ENCODE data around the gene WDR88. TPM values are rescaled to one million over a fixed set of nuclear protein-coding genes. Genes with fewer than 3 reads are reported as not detected.
"Not testable (repeated sequence)": the region's sequence is repeated elsewhere in the genome, so short reads cannot be mapped to it uniquely, and the experiment has no call there.

The WDR88 gene
- total RNA-seq, 1 experiment from 2014 or later, result not detected

DNA sequence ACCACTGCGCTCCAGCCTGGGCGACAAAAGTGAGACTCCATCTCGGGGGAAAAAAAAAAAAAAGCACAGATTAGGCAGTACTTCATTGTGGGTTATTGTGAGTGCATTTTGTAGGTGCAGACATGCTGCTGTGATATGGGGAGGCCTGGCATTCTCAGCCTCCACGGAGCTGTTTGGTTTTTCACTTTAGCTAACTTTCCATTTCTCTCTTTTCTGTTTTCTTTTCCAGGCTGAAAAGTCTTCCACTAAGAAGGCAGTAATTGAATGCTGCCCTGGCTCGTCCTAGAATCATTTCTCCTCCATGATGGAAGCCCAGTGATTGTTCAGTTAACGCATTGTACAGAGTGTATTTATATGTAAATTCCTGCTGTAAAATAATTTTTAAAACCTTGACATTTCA is 2.0 kb upstream of the WDR88 start:
- DNase-seq (ENCODE audit: low read depth), result no peak

DNA sequence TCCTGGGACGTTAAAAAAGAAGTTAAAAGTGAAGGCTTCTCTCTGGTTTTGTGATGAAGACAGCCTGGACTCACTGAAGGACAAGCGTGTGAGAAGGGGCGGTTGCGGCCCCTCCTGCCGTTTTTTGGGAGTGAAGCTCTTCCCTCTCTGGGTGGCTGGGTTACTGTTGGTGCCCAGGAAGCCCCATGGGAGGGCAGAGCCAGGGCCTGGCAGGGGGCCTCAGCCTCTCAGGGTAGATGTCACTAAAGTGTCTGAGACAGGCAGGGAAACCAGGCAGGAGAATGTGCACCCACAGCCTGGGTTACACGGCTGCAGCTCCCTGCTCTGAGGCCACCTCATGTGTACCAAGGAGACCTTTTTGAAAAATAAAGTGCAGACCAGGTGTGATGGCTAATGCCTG is 1.5 kb upstream of the WDR88 start:
- no peak for DNase-seq (ENCODE audit: low read depth)

- DNase-seq (ENCODE audit: low read depth), result no peak
Measured at GRCh38 chr19:33132425-33132824, 511 bp downstream of the WDR88 start.

GRCh38 chr19:33133438-33134031 is 1.6 kb downstream of the WDR88 start:
- DNase-seq (ENCODE audit: low read depth), result peak; percentile 37

DNA sequence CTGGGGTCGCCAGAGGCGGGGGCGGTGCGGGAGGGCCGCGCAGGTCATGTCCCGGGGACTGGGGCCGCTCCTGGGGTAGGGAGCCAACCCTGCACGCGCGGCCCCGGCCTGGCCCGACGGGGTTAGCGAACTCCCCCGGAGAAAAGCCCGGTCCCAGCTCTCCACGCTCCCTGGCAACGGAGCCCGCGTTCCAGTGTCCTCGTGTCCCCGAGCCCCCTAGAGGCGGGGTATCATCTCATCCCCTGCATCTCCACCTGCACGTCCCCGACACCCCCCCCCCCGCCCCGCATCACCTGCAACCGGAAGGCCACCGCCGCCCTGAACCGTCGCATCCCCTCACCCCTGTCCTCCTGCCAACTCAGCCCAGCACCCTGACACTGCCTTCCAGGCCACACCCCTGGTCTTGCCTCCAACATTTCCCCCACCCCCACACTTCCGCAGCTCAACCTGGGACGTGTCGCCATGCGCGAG is 2.7 kb downstream of the WDR88 start:
- no peak for DNase-seq (ENCODE audit: low read depth)

DNA sequence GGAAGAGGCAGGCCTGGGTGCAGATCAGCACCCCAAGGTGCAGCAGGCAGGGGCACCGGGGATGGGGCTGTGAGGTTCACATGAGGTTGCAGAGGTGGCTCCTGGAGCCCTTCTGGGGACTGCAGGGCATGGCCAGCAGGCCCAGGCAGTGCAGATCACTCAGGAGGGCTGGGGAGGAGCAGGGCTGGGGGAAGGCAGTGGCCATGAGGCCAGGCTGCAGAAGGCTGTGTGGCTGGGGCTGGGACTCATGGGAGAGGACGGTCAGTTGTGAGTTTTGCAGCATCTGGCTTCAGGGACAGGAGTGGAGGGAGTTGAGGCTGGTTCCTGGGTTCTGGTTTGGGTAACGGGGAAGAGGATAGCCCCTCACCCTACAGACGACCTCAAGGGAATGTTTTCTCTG is 7.3 kb downstream of the WDR88 start:
- DNase-seq (ENCODE audit: low read depth), result no peak

DNA sequence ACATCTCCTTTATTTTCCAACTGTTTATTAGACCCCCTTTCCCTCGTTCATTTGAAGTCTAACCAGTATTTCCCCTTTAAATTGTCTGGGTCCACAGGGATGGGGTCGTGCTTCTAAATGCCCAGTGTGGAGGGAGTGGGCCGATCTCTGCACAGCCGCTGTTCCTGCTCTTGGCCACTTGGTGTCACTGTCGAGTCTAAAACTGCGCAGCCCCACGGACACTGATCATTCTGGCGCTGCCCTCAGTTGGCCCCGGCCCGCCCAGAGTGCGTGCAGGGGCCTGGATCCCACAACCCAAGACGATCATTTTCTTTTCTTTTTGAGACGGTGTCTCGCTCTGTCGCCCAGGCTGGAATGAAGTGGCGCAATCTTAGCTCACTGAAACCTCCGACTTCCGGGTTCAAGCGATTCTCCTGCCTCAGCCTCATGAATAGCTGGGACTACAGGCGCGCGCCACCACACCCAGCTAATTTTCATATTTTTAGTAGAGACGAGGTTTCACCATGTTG is 12.0 kb downstream of the WDR88 start:
- DNase-seq (ENCODE audit: low read depth), result peak; percentile 45

- no peak for DNase-seq (ENCODE audit: low read depth)
Measured at GRCh38 chr19:33146209-33146608, 14.3 kb downstream of the WDR88 start.

GRCh38 chr19:33147538-33147937 is 15.6 kb downstream of the WDR88 start:
- no peak for DNase-seq (ENCODE audit: low read depth)

DNA sequence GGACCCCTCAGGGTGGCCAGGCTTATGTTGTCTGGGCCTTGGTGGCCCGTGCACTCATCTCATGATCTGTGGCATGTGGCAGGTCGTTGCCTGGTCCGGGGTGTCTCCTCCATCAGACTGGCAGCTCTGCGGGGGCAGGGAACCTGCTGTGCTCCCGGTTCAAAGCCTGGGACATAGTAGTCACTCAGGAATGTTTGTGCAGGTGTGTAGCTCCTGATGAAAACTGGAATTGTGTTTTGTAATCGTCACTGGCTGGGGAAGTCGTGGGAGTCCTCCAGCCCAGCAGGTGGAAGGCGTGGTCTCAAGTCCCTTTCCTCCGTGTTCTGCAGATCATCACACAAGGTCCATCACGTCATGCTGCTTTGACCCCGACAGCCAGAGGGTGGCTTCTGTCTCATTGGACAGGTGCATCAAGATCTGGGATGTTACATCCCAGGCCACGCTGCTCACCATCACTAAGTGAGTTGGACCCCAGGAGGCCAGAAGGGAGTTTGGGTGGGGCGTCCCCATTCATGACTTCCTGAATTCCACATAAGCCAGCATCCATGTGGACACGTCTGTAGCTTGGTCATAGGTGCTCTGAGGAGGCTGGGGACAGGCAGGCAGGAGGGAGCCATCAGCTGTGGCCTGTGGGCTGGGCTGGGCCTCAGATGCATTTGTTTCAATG is 19.1 kb downstream of the WDR88 start:
- no peak for DNase-seq (ENCODE audit: low read depth)

DNA sequence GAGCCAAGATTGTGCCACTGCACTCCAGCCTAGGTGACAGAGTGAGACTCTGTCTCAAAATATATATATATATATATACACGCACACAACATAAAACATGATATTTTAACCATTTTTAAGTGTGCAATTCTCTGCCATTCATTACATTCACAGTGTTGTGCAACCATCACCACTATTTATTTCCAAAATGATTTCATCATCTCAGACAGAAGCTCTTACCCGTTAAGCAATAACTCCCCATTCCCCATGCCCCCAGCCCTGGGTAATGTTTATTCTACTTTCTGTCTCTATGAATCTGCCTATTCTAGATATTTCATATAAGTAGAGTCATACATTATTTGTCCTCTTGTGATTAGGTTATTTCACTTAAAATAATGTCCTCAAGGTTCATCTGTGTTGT is 20.3 kb downstream of the WDR88 start:
- DNase-seq (ENCODE audit: low read depth), result no peak

- DNase-seq (ENCODE audit: low read depth), result not testable (repeated sequence)
Measured at GRCh38 chr19:33152625-33153024, 20.7 kb downstream of the WDR88 start.

GRCh38 chr19:33154313-33154712 is 22.4 kb downstream of the WDR88 start:
- DNase-seq (ENCODE audit: low read depth), result not testable (repeated sequence)

DNA sequence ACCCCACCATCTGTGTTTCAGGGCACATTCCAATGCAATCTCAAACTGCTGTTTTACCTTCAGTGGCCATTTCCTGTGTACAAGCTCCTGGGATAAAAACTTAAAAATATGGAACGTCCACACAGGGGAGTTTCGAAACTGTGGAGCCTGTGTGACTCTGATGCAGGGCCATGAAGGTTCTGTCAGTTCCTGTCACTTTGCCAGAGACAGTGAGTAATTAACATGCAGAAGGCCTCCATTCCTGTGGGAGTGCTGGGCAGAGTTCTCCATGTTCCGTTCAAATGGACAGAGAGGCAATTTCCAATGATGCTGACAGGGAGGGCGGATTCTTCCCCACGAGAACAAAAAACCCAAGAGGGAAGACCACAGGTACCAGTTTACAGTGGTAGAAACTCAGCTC is 24.4 kb downstream of the WDR88 start:
- DNase-seq (ENCODE audit: low read depth), result peak; percentile 67

DNA sequence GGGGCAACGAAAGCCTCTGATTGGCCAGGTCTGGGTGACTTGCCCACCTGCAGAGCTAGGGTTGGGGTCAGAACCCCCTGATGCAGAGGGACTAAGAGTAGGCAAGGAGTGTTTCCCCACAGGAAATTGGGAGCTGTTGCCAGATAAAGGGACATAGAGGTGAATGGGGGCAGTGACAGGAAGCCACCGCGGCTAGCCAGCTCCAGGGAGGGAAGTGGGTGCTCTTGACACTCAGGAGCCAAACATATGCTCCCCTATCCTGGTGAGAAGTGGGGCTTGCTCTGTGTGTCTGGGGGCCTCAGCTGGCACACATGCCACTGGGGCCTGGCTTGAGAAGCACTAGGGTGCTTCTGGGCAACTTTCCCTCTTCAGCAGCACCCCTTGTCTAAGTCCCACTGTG is 26.0 kb downstream of the WDR88 start:
- no peak for DNase-seq (ENCODE audit: low read depth)

DNA sequence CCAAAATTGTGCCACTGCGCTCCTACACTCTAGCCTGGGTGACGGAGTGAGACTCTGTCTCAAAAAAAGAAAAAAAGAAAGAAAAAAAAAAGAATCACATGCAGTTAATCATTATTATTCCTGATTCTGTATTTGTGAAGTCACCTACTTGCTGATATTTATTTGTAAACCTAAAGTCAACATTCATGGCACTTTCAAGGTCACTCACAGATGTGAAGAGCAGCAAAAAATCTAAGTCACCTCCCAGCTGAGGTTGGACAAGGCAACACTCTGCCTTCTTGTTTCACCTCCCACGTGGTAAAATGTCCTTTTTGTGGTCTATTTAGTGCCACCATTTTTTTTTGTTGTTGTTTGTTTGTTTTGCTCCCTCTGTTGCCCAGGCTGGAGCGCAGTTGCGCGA is 26.5 kb downstream of the WDR88 start:
- DNase-seq (ENCODE audit: low read depth), result no peak

- DNase-seq (ENCODE audit: low read depth), result no peak
Measured at GRCh38 chr19:33159149-33159548, 27.2 kb downstream of the WDR88 start.

DNA sequence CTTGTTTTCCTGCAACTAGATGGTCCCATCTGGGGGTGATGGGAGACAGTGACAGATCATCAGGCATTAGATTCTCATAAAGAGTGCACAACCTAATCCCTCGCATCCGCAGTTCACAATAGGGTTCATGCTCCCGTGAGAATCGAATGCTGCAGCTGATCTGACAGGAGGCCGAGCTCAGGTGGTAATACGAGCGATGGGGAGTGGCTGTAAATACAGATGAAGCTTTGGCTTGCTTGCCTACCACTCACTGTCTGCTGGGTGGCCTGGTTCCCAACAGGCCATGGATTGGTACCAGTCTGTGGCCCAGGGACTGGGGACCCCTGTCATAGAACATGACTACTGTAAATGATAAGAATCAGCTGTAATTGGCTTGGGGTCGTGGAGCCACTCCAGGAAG is 28.0 kb downstream of the WDR88 start:
- no peak for DNase-seq (ENCODE audit: low read depth)

- no peak for DNase-seq (ENCODE audit: low read depth)
Measured at GRCh38 chr19:33161201-33161600, 29.3 kb downstream of the WDR88 start.

DNA sequence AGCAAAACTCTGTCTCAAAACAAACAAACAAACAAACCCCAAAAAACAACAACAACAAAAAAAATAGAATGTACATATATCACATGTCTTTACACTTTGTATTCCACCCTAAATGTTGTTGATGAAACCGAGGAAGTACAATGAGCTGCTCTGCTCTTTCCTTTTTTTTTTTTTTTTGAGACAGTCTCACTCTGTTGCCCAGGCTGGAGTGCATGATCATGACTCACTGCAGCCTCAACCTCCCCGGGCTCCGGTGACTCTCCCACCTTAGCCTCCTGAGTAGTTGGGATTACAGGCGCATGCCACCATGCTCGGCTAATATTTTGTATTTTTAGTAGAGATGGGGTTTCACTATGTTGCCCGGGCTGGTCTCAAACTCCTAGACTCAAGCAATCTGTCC is 31.6 kb downstream of the WDR88 start:
- no peak for DNase-seq (ENCODE audit: low read depth)

- DNase-seq (ENCODE audit: low read depth), result peak; percentile 43
Measured at GRCh38 chr19:33166037-33166436, 34.1 kb downstream of the WDR88 start.

GRCh38 chr19:33167438-33167837 is 35.5 kb downstream of the WDR88 start:
- no peak for DNase-seq (ENCODE audit: low read depth)

DNA sequence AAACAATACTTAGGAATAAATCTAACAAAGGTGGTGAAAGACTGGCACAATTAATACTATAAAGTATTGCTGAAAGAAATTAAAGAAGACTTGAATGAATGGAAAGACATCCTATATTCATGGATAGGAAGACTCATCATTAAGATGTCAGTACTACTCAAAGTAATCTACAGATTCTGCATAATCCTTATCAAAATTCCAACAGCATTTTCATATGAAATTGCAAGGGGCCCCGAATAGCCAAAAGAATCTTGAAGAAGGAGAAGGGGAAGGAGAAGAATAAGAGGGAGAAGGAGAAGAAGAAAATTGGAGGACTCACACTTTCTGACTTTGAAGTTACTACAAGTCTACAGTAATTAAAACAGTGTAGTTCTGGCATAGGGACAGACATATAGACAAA is 36.6 kb downstream of the WDR88 start:
- DNase-seq (ENCODE audit: low read depth), result no peak

Data from M059J (cell line).